Thyroid gland (tissue), 4 donors: ENCODE results near the gene VMP1. TPM values are rescaled to one million over a fixed set of nuclear protein-coding genes. Genes with fewer than 3 reads are reported as not detected.

ENCODE experiments used
- DNase-seq, 2 donors: peaks; one replicate each; pipeline ENCODE4 v3.0.0-alpha.2; 2019
- H3K27ac ChIP-seq, 3 donors: fragments of 200-600 bp; sonication (generic); 1 replicate in 2 of 3; 2 replicates in 1 of 3; pipeline ENCODE4 v1.5.1; 2016 to 2019; ENCODE audit warnings: mild to moderate bottlenecking in 1 of 3, moderate library complexity in 1 of 3
- H3K27me3 ChIP-seq: fragments of 200-600 bp; sonication (generic); one replicate; pipeline ENCODE4 v1.5.1; 2019
- H3K36me3 ChIP-seq, 2 donors: fragments of 200-600 bp; sonication (generic); one replicate each; pipeline ENCODE4 v1.5.1; 2016 to 2019
- H3K4me1 ChIP-seq, 2 donors: fragments of 200-600 bp; sonication (generic); one replicate each; pipeline ENCODE4 v1.5.1; 2017 to 2019
- H3K4me3 ChIP-seq, 3 donors: fragments of 200-600 bp; sonication (generic); replicated peaks in 1 of 3; 1 replicate in 2 of 3; 2 replicates in 1 of 3; pipeline ENCODE4 v1.5.1; 2016; ENCODE audit warnings: mild to moderate bottlenecking in 1 of 3
- H3K9me3 ChIP-seq: fragments of 200-600 bp; sonication (generic); one replicate; pipeline ENCODE4 v1.5.1; 2017
- CTCF ChIP-seq, 6 experiments: fragments of 200-600 bp in 3 of 6; fragments of 450-650 bp in 3 of 6; sonication (generic) in 3 of 6; IDR thresholded peaks; one replicate each; pipeline ENCODE4 v1.5.1; 2016 to 2019; ENCODE audit warnings: antibody characterized with exemption in 6 of 6, mild to moderate bottlenecking in 2 of 6, inconsistent platforms in 1 of 6, moderate library complexity in 1 of 6
- POLR2A ChIP-seq, 2 donors: fragments of 450-650 bp; IDR thresholded peaks; one replicate each; pipeline ENCODE4 v1.6.1; 2017; ENCODE audit warnings: antibody characterized with exemption in 2 of 2, mild to moderate bottlenecking in 2 of 2, moderate library complexity in 1 of 2
- WGBS, 2 donors: methylation state at CpG; one replicate each; pipeline ENCODE4 v1.1.5; 2017; 5-methylcytosine and 5-hydroxymethylcytosine counted together
- intact Hi-C: fragments of 100-400 bp; cut with DNase I; formaldehyde crosslinking; loops from one replicate; pipeline ENCODE4 v1.15.1; 2023
- total RNA-seq, 4 donors: library from RNA; depleted of rRNA; stranded (reverse); fragments of >200 nt; gene quantifications; one replicate each; pipeline ENCODE4 v1.2.3, GENCODE V29; 2016

VMP1 gene
- total RNA-seq, 4 donors from 2014 or later = 98.5 to 168 (median 125) TPM

DNA sequence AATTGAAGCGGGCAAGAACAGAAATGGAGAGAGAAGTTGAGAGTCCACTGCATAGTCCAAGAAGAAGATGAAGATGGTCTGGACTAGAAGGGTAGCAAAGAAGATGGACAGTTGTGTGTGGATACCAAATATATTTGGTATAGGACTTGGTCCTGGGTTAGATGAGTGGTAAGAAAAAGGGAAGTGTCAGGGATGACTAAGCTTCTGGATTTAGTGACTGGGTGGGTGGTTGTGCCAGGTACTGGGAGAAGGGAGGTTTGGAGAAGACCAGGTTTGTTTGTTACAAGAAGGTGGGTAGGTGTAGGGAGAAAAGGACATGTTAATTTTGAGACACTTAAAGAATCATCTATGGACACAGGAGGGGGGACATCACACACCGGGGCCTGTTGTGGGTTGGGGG lies 5.4 kb downstream of the VMP1 start:
- DNase-seq = no peak
- 96 to 97% methylated on average over 2 of the region's 2 CpGs for WGBS, 2 donors
- no peak overlapping the region for H3K27ac ChIP-seq
- H3K9me3 ChIP-seq = no peaks in the 10 kb centered on the region
- peaks cover 10 to 12% of the 10 kb centered on the region in 2 donors for H3K4me1 ChIP-seq
- no peak overlapping the region for H3K4me3 ChIP-seq
- TF ChIP-seq POLR2A (IDR thresholded peaks at IDR 0.05) = no peak
- no peaks in the 10 kb centered on the region for H3K27me3 ChIP-seq
- intact Hi-C loops = no loop called here
- no peaks in the 10 kb centered on the region for H3K36me3 ChIP-seq

GRCh38 chr17:59714255-59714654 lies 6.8 kb downstream of the VMP1 start:
- TF ChIP-seq CTCF (IDR thresholded peaks at IDR 0.05) = no peak
- TF ChIP-seq POLR2A (IDR thresholded peaks at IDR 0.05) = no peak
- no peak overlapping the region for H3K27ac ChIP-seq
- WGBS, 2 donors = 92 to 93% methylated on average over 2 of the region's 2 CpGs
- no peaks in the 10 kb centered on the region for H3K36me3 ChIP-seq
- no peak for DNase-seq
- no peak overlapping the region for H3K4me3 ChIP-seq
- H3K4me1 ChIP-seq = no peaks in the 10 kb centered on the region
- intact Hi-C loops = no loop called here
- no peaks in the 10 kb centered on the region for H3K9me3 ChIP-seq
- H3K27me3 ChIP-seq = no peaks in the 10 kb centered on the region

- no peaks in the 10 kb centered on the region for H3K9me3 ChIP-seq
- TF ChIP-seq CTCF (IDR thresholded peaks at IDR 0.05) = no peak
- TF ChIP-seq POLR2A (IDR thresholded peaks at IDR 0.05) = no peak
- intact Hi-C loops = no loop called here
- H3K27ac ChIP-seq = no peak overlapping the region
- H3K4me3 ChIP-seq = no peak overlapping the region
- no peaks in the 10 kb centered on the region for H3K4me1 ChIP-seq
- no peak for DNase-seq
- WGBS, 2 donors = 89 to 94% methylated on average over 2 of the region's 2 CpGs
- H3K27me3 ChIP-seq = no peaks in the 10 kb centered on the region
- H3K36me3 ChIP-seq = no peaks in the 10 kb centered on the region
These were observed 9.0 kb downstream of the VMP1 start for GRCh38 chr17:59716427-59716826.

GRCh38 chr17:59719526-59719925 lies 12.1 kb downstream of the VMP1 start:
- no peak for TF ChIP-seq CTCF (IDR thresholded peaks at IDR 0.05)
- TF ChIP-seq POLR2A (IDR thresholded peaks at IDR 0.05) = no peak
- H3K36me3 ChIP-seq = no peaks in the 10 kb centered on the region

DNA sequence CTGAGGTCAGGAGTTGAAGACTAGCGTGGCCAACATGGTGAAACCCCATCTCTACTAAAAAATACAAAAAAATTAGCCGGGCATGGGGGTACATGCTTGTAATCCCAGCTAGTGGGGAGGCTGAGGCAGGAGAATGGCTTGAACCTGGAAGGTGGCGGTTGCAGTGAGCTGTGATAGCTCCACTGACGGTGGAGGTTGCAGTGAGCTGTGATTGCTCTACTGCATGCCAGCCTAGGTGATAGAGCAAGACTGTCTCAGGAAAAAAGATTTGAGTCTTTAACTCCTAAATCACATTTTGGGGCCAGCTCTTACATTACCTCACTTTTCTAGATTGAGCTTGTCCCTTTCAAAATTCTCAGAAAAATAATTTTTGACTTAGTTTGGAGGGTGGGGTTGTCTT lies 15.2 kb downstream of the VMP1 start:
- WGBS, 2 donors = 97 to 98% methylated on average over 4 of the region's 4 CpGs
- TF ChIP-seq POLR2A (IDR thresholded peaks at IDR 0.05) (no peak), CTCF (IDR thresholded peaks at IDR 0.05) (no peak)
- no peaks in the 10 kb centered on the region for H3K36me3 ChIP-seq
- H3K9me3 ChIP-seq = no peaks in the 10 kb centered on the region
- intact Hi-C loops = no loop called here
- H3K27me3 ChIP-seq = no peaks in the 10 kb centered on the region
- peaks cover 7% of the 10 kb centered on the region in 2 donors for H3K4me1 ChIP-seq
- H3K4me3 ChIP-seq = no peak overlapping the region
- no peak overlapping the region for H3K27ac ChIP-seq
- no peak for DNase-seq

More at GRCh38 chr17:59719526-59719925, 12.1 kb downstream of the VMP1 start:
- H3K27ac ChIP-seq = no peak overlapping the region
- H3K9me3 ChIP-seq = no peaks in the 10 kb centered on the region
- intact Hi-C loops = no loop called here
- no peaks in the 10 kb centered on the region for H3K27me3 ChIP-seq
- no peaks in the 10 kb centered on the region for H3K4me1 ChIP-seq
- no peak for DNase-seq
- no peak overlapping the region for H3K4me3 ChIP-seq

- Histone ChIP-seq H3K27ac (no peak overlapping the region), H3K27me3 (no peaks in the 10 kb centered on the region), H3K9me3 (no peaks in the 10 kb centered on the region), H3K36me3 (no peaks in the 10 kb centered on the region), H3K4me1 (peaks cover 7% of the 10 kb centered on the region in 2 donors), H3K4me3 (no peak overlapping the region)
- no peak for DNase-seq
- intact Hi-C loops = no loop called here
- TF ChIP-seq CTCF (IDR thresholded peaks at IDR 0.05) (no peak), POLR2A (IDR thresholded peaks at IDR 0.05) (no peak)
- 66 to 85% methylated on average over 1 of the region's 1 CpG for WGBS, 2 donors
These were observed 15.6 kb downstream of the VMP1 start for GRCh38 chr17:59723041-59723440.
